Activated naive CD4-positive, alpha-beta T cell treated with Interleukin-2 at 50 U/mL for 16 hours (primary cell): ENCODE data around the gene UGT2B17.
"Not testable (repeated sequence)": the region's sequence is repeated elsewhere in the genome, so short reads cannot be mapped to it uniquely, and the experiment has no call there.

Source experiments
- DNase-seq: peaks from one replicate; pipeline ENCODE4 v3.0.0-alpha.2; 2020

UGT2B17 gene

DNA sequence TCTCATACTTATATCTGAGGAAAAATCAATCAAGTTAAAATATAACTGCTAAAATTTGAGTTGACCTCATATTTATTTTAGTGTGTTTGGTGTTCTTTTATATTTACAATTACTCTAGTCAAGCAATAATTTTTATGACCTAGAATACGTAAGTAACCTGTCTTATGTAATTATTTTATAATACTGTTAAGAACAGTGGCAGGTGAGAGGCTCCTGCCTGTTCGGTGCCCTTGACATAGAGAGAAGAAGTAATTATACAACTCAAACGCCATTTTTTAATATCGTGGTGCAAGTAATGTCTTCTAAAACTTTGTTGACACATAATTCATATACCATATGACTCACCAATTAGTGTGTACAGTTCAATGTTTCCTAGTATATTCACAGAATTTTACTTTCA lies 7.6 kb downstream of the UGT2B17 start:
- not testable (repeated sequence) for DNase-seq

DNA sequence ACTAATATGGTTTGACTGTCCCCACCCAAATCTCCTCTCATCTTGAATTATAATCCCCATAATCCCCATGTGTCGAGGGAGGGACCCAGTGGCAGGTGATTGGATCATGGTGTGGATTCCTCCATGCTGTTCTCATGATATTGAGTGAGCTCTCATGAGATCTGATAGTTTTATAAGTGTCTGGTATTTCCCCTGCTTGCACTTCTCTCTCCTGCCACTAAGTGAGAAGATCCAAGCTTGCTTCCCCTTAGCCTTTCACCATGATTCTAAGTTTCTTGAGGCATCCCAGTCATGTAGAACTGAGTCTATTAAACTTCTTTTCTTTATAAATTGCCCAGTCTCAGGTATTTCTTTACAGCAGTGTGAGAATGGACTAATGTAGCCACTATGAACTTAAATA lies 9.8 kb downstream of the UGT2B17 start:
- not testable (repeated sequence) for DNase-seq

DNA sequence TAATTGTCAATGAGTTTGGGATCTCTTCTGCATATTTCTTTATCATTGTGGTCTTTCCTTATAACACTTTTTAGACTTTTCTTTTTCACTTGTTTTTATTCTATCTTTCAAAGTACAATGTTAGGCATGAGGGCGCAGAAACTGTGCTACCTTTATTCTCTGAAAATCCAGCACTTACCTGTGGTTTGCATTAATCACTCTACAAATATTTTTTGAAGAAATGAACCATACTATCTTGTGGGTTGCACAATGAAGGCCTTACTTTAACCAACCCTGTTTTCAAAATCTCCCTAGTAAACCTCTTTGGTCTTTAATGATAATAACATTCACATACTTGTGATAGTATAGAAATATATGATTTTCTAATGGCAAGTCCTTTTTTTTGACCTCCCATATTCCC lies 11.0 kb downstream of the UGT2B17 start:
- DNase-seq, result not testable (repeated sequence)

DNA sequence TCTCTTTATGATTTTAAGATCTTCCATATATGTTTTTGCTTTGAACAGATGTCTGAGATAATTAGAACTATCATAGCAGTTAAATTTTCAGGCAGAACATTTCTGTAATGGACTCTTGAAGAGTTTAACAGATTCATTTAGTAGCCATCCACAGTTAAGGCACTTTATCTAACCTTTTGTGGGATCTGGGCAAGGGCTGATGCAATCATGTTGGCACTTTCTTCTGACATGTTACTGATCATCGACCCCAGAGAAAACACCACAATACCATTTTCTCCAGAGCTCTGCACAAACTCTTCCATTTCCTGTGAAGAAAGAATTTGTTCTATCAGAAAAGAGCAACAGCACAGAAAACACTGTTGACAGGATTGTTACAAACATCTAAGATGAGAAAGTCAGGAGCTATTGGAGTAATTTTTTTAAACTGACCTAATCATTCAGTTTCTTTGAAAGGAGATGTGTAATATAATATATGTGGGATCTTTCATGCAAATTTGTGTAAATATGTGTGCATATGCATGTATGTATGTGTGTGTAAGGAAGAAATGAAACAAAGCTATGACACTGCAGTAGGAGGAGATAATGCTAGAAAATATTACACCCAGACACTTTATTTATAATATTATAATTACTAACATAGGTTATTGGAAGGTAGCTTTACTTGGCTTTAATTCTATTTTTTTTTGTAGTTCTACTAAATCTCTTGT lies 15.6 kb downstream of the UGT2B17 start:
- not testable (repeated sequence) for DNase-seq

DNA sequence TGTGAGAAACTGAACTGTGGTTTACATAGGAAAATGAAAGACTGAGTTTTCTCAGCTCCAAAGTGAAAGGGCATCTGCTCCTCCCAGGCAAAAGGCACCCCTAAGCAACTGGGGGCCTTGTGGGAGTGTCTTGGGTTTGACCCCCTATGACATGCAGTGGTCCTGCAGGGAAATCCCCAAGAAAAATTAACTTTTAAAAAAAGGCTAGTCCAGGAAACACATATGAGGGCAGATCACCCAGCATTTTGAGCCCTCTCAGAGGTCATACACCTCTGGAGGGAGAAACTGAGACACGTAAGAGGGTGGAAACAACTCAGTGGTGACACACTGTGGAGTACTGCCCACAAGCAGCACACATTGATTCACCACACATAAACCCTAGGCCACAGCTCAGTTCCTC lies 22.3 kb downstream of the UGT2B17 start:
- DNase-seq, result not testable (repeated sequence)

DNA sequence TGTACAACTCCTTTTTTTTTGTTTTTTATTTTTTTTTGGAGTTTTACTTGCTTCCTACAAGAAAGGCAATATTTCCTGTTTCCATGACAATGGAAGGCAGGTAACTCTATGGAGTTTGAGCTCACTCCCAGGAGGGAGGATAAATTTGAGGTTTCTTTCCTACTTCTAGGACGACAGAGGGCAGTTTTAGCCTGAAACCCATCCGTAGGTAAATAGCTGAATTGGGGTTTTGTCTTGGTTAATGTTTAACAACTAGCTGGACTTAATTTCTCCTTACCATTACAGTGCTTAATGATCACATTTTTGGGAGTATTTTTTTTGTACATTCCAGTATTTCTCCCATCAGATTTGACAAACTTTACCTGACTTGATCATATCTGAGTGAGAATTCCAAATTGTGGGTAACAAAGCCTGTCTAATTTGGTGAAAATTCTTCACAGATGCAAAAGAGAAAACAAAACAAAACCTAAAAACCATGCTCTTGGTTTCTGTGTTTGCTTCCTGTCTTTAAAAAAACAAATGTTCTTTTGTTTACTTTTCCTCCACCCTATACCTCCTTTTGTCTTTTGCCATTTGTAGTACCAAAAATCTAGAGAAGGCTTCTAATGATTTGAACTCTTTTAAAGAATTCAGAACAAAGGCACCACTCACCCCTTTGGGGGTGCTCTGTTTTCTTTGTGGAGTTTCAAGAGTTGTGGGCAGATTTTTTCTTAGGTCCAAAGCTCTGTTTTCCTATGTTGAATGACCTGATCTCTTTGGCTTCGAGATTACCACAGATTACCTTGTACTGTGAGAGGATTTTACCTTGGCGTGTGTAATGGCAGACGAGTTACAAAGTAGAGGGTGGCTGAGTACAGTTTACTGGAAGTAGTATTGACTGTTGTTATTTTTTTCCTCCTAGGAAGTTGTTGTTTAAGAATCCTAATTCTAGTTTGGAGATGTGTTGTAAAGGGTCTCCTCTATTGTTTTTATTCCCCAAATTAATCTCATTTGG lies 23.0 kb downstream of the UGT2B17 start:
- DNase-seq, result not testable (repeated sequence)

DNA sequence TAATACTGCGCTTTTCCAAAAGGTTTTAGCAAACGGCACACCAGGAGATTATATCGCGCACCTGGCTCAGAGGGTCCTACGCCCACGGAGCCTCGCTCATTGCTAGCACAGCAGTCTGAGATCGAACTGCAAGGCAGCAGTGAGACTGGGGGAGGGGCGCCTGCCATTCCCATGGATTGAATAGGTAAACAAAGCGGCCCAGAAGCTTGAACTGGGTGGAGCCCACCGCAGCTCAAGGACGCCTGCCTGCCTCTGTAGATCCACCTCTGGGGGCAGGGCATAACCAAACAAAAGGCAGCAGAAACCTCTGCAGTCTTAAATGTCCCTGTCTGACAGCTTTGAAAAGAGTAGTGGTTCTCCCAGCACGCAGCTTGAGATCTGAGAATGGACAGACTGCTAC lies 33.4 kb downstream of the UGT2B17 start:
- DNase-seq, result not testable (repeated sequence)

DNA sequence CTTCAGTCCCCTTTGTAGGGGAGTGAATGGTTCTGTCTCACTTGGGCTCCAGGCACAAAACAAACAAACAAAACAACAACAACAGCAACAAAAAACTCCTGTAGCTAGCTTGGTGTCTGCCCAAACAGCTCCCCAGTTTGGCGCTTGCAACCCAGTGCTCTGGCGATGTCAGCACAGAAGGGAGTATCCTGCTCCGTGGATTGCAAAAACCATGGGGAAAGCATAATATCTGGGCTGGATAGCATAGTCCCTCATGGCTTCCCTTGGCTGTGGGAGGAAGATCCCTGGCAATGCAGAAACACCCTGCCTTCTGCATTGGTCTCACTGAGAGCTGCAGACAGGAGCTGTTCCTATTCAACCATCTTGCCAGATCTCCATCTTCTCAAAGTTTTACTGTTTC lies 39.7 kb downstream of the UGT2B17 start:
- DNase-seq, result no peak

DNA sequence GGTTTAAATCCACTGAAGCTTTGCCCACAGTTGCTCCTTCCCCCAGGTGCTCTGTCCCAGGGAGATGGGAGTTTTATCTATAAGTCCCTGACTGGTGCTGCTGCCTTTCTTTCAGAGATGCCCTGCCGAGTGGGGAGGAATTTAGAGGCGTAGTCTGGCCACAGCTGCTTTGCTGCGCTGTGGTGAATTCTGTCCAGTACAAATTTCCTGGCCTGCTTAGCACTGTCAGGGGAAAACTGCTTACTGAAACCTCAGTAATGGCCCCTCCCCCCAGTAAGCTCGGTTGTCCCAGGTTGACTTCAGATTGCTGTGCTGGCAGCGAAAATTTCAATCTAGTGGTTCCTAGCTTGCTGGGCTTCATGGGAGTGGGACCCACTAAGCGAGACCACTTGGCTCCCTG lies 40.1 kb downstream of the UGT2B17 start:
- DNase-seq, result no peak

DNA sequence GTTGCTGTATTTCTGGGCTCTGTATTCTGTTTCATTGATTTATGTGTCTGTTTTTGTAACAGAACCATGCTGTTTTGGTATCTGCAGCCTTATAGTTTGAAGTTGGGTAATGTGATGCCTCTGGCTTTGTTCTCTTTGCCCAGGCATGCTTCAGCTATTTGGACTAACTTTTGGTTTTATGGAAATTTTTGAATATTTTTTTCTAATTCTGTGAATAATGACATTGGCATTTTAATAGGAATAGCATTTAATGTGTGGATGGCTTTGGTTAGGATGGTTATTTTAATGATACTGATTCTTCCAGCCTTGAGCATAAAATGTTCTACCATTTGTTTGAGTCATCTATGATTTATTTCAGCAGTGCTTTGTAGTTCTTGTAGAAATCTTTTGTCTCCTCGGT lies 53.9 kb downstream of the UGT2B17 start:
- not testable (repeated sequence) for DNase-seq

DNA sequence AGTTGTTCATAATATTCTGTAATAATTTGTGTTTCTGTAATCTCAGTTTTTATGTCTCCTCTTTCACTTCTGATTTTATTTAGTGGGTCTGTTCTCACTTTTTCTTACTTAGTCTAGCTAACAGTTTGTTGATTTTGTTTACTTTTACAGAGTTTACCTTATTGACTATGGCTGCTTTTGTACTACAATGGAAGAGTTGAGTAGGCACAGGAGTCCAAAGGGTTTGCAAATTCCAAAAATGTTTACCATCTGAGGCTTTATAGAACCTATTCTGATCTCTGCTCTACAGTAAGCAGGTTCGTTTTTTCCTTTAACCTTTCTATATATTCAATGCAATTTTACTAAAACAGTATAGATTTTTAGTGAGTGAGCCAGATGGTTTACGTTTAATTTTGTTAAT lies 55.1 kb downstream of the UGT2B17 start:
- no peak for DNase-seq

DNA sequence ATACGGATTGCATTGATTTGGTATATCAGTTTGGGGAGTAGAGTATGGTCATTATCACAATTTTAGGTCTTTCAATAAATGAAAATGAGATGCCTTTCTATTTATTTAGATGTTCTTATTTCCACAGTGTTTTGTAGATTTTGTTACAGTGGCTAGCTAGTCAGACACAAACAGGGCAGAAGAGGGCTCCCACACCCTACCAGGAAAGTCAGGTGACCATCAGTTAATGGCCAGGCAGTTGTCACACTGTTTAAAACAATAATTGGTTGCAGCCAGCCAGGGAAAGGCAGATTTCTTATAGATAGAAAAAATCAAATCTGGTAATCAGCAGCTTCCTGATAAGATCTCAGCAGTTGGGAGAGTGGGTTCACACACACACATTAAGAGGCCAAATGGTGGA lies 57.2 kb downstream of the UGT2B17 start:
- DNase-seq, result no peak

DNA sequence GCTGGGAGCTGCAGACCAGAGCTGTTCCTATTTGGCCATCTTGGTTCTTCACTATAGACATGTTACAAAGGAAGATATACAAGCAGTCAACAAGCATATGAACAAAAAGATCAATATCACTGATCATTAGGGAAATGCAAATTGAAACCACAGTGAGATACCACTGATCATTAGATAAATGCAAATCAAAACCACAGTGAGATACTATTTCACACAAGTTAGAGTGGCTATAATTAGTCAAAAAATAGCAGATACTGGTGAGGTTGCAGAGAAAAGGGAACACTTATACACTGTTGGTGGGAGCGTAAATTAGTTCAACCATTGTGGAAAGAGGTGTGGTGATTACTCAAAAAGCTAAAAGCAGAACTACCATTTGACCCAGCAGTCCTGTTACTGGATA lies 70.7 kb downstream of the UGT2B17 start:
- not testable (repeated sequence) for DNase-seq

DNA sequence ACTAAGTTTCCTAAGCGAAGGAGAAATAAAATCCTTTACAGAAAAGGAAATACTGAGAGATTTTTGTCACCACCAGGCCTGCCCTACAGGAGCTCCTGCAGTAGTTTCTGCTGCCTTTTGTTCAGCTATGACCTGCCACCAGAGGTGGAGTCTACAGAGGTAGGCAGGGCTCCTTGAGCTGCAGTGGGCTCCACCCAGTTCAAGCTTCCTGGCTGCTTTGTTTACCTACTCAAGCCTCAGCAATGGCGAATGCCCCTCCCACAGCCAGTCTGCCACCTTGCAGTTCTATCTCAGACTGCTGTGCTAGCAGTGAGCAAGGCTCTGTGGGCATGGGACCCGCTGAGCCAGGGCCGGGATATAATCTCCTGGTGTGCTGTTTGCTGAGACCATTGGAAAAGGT lies 71.3 kb downstream of the UGT2B17 start:
- peak; percentile 14 for DNase-seq

DNA sequence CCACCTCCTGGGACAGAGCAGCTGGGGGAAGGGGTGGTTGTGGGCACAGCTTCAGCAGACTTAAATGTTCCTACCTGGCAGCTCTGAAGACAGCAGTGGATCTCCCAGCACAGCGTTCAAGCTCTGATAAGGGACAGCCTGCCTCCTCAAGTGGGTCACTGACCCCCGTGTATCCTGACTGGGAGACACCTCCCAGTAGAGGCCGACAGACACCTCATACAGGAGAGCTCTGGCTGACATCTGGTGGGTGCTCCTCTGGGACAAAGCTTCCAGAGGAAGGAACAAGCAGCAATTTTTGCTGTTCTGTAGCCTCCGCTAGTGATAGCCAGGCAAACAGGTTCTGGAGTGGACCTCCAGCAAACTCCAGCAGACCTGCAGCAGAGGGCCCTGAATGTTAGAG lies 72.7 kb downstream of the UGT2B17 start:
- DNase-seq, result not testable (repeated sequence)

DNA sequence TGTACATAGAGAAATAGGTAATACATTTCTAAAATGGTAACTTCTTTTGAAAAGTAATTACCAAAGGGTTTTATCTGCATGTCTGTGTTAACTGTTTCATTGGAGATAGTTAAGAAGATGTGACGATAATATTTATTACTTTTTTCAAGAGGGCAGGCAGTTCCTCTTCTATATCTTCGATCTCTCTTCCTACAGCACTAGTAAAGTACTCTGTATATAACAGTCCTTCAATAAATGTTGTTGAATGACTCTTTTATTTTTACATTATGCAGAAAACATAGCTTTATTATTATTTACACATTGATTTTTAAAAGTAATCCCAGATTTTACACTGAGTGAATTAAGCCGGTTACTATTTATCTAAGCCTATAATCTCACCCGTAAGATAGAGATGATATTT lies 77.1 kb downstream of the UGT2B17 start:
- no peak for DNase-seq

DNA sequence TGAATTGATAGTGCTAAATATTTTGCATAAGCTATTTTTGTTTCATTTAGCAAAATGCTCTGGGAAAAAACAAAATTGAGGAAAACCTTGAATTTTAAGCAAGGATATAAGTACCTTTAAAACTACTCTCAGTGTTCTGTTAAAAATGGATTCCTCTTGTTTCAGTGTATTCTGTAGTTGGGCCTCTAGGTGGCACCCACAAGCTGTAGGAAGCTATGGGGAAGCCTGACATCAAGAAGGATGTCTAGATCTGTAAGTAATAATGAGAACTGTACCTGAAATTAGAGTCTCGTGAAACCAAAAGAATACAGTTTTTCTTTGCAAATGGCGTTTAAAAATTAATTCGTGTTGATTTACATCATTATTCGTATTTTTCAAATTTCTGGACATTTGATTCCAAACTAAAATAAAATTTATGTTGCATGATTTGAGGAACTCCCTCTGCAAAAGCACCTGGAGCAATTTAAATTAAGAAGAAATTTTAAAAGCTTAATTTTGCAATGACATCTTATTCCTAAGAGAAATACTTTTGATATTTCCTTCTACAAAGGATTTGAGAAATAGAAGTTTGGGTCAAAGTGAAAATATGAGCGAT lies 77.6 kb downstream of the UGT2B17 start:
- DNase-seq, result peak; percentile 55

DNA sequence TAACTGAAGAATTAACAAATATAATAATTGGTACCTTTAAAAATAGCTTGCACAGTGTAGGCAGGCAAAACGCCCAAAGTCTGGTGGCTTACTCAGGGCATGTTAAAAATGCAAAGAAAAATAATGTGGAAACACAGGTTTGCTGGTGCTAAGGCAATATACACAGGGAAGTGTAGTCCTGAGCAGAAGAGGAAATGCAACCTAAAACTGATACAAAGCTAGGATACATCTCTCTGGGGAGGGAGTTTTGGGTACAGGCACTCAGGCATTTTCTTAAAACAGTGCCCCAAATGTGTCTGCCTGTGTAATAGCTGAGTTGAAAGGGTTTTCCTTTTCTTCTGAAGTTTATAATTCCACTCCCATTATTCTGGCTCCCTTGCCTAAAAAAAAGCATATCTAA lies 81.4 kb downstream of the UGT2B17 start:
- no peak for DNase-seq

DNA sequence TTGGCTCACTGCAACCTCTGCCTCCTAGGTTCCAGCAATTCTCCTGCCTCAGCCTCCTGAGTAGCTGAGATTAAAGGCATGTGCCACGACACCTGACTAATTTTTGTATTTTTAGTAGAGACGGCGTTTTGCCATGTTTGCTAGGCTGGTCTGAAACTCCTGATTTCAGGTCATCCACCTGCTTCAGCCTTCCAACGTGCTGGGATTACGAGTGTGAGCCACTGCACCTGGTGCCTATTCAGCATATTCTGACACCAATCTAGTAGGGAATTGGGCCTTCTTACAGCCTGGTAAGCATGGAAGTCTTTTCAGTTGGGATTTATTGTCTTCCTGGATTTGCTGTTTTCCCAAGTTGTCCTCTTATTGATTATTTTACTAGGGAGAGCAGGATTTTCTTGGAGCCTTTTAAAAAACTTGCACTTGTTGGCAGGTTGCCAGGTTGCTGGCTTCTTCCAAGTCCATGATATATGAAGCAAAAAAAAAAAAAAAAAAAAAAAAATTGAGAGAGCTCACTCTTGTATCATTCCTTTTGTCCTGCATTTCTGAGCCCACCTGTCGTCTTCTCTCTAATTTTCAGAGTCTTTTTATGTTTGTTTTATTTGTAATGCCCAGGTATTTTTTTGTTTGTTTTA lies 85.2 kb downstream of the UGT2B17 start:
- DNase-seq, result no peak

DNA sequence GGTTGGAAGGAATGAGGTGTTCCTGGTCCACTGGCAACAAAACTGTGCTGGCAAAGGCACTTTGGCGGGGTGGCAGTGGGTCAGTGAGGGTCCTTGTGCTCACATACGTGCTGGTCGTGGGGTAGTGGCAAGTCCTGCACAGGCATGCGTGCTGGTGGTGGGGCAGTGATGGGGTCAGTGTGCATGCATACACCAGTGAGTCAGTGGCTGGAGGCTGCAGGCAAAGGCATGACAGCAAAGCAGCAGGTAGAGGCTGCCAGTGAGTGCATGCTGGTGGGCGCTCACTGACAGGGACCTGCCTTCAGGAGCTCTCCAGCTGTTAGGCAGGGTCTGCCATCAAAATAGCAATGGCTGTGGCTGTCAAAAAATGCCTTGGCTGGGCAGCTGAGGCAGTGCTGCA lies 86.8 kb downstream of the UGT2B17 start:
- no peak for DNase-seq
